Loucy (cell line): ENCODE results near the gene PKIB.

Source experiments
- H2AFZ ChIP-seq: fragments of 200-600 bp; sonication (generic); 2 replicates; pipeline ENCODE4 v1.6.0; 2016; ENCODE audit warnings: antibody characterized with exemption, mild to moderate bottlenecking, low read length, moderate library complexity
- H3F3A ChIP-seq: fragments of 200-600 bp; 2 replicates; pipeline ENCODE4 v1.6.0; 2016; ENCODE audit warnings: antibody characterized with exemption, low read depth, mild to moderate bottlenecking
- H3K27me3 ChIP-seq: fragments of 200-600 bp; sonication (generic); 2 replicates; pipeline ENCODE4 v1.6.1; 2014; ENCODE audit warnings: low read length, mild to moderate bottlenecking; ENCODE audit not compliant: insufficient read depth, poor library complexity, severe bottlenecking
- H3K36me3 ChIP-seq: fragments of 200-600 bp; sonication (generic); 2 replicates; pipeline ENCODE4 v1.6.1; 2016; ENCODE audit warnings: low read length; ENCODE audit not compliant: insufficient read depth
- H3K4me1 ChIP-seq: fragments of 200-600 bp; sonication (generic); 2 replicates; pipeline ENCODE4 v1.5.1; 2014; ENCODE audit warnings: low read length, mild to moderate bottlenecking; ENCODE audit not compliant: insufficient read depth, poor library complexity, severe bottlenecking
- H3K4me2 ChIP-seq: fragments of 200-600 bp; sonication (generic); 2 replicates; pipeline ENCODE4 v1.6.0; 2014; ENCODE audit warnings: antibody characterized with exemption, low read length, low read depth, mild to moderate bottlenecking; ENCODE audit not compliant: poor library complexity, severe bottlenecking
- H3K4me3 ChIP-seq: fragments of 200-600 bp; sonication (generic); 2 replicates; pipeline ENCODE4 v1.5.1; 2014; ENCODE audit warnings: low read length, mild to moderate bottlenecking, mixed read lengths; ENCODE audit not compliant: poor library complexity, severe bottlenecking
- H3K79me2 ChIP-seq: fragments of 200-600 bp; sonication (generic); 2 replicates; pipeline ENCODE4 v1.6.1; 2014; ENCODE audit warnings: low read length; ENCODE audit not compliant: insufficient read depth
- H3K9ac ChIP-seq: fragments of 200-600 bp; sonication (generic); 2 replicates; pipeline ENCODE4 v1.6.0; 2014; ENCODE audit warnings: mild to moderate bottlenecking, low read depth, low read length, moderate library complexity; ENCODE audit not compliant: poor library complexity, severe bottlenecking
- H3K9me2 ChIP-seq: fragments of 200-600 bp; sonication (generic); replicated peaks from 2 replicates; pipeline ENCODE4 v1.6.1; 2016; ENCODE audit warnings: low read depth, low read length, mixed read lengths
- H3K9me3 ChIP-seq: fragments of 200-600 bp; sonication (generic); 2 replicates; pipeline ENCODE4 v1.6.1; 2014; ENCODE audit warnings: mild to moderate bottlenecking, antibody characterized with exemption, low read length, low read depth; ENCODE audit not compliant: insufficient read depth
- H4K20me1 ChIP-seq: fragments of 200-600 bp; sonication (generic); 2 replicates; pipeline ENCODE4 v1.6.0; 2014; ENCODE audit warnings: antibody characterized with exemption, low read length, mild to moderate bottlenecking; ENCODE audit not compliant: insufficient read depth, poor library complexity, severe bottlenecking
- CTCF ChIP-seq: fragments of 200-600 bp; sonication (generic); conservative IDR thresholded peaks from 2 replicates; pipeline ENCODE4 v1.5.1; 2014; ENCODE audit warnings: mild to moderate bottlenecking, antibody characterized with exemption, low read length
- EZH2phosphoT487 ChIP-seq: fragments of 200-600 bp; IDR thresholded peaks from 2 replicates; pipeline ENCODE4 v1.6.1; 2018; ENCODE audit warnings: antibody characterized with exemption, mild to moderate bottlenecking, moderate library complexity, borderline replicate concordance

PKIB gene

GRCh38 chr6:122715725-122716124 lies 105.5 kb downstream of the PKIB start:
- Histone ChIP-seq H3K36me3 (no peaks in the 10 kb centered on the region), H3F3A (no peaks in the 10 kb centered on the region), H3K79me2 (no peaks in the 10 kb centered on the region), H3K9ac (no peak overlapping the region), H3K4me2 (no peak overlapping the region), H3K4me1 (no peaks in the 10 kb centered on the region), H3K9me2 (no peaks in the 10 kb centered on the region), H2AFZ (no peak overlapping the region), H4K20me1 (no peaks in the 10 kb centered on the region), H3K27me3 (no peaks in the 10 kb centered on the region), H3K4me3 (no peak overlapping the region), H3K9me3 (no peaks in the 10 kb centered on the region)
- TF ChIP-seq CTCF (no peak), EZH2phosphoT487 (no peak)

- H3K36me3 ChIP-seq, result no peaks in the 10 kb centered on the region
- no peaks in the 10 kb centered on the region for H3F3A ChIP-seq
- no peak overlapping the region for H2AFZ ChIP-seq
- H3K4me3 ChIP-seq, result no peak overlapping the region
- H4K20me1 ChIP-seq, result no peaks in the 10 kb centered on the region
- H3K9ac ChIP-seq, result no peak overlapping the region
- H3K27me3 ChIP-seq, result no peaks in the 10 kb centered on the region
- no peak overlapping the region for H3K4me2 ChIP-seq
- no peaks in the 10 kb centered on the region for H3K79me2 ChIP-seq
- no peaks in the 10 kb centered on the region for H3K9me3 ChIP-seq
- H3K4me1 ChIP-seq, result no peaks in the 10 kb centered on the region
- no peak for TF ChIP-seq CTCF
- no peak for TF ChIP-seq EZH2phosphoT487
- H3K9me2 ChIP-seq, result no peaks in the 10 kb centered on the region
Measured at GRCh38 chr6:122717350-122717749, 107.1 kb downstream of the PKIB start.

GRCh38 chr6:122718616-122719015 lies 108.4 kb downstream of the PKIB start:
- no peak for TF ChIP-seq CTCF
- TF ChIP-seq EZH2phosphoT487, result no peak
- Histone ChIP-seq H3F3A (no peaks in the 10 kb centered on the region), H3K79me2 (no peaks in the 10 kb centered on the region), H3K9me3 (no peaks in the 10 kb centered on the region), H3K4me3 (no peak overlapping the region), H3K9ac (no peak overlapping the region), H3K36me3 (no peaks in the 10 kb centered on the region), H3K9me2 (no peaks in the 10 kb centered on the region), H3K4me1 (no peaks in the 10 kb centered on the region), H3K27me3 (no peaks in the 10 kb centered on the region), H4K20me1 (no peaks in the 10 kb centered on the region), H3K4me2 (no peak overlapping the region), H2AFZ (no peak overlapping the region)
